ENCODE results near the gene BATF2. TPM values are rescaled to one million over a fixed set of nuclear protein-coding genes. Genes with fewer than 3 reads are reported as not detected.

Gene BATF2
- total and polyA plus RNA-seq, 9 of the 15 experiments (the other 6 are each of a cell fraction or from before 2014, with no cell fraction given): 1.7 to 8.9 (median 6.4) TPM

- FAIRE-seq (no peak), ATAC-seq (no peak), DNase-seq (ENCODE audit: extremely low read depth in 1 of 4, low spot score in 3 of 4) (peak in 1 of 4 experiments; percentile 43)
- no peak overlapping the region for H2AFZ ChIP-seq (ENCODE audit: low read depth, low read length)
- no peak overlapping the region for H3K4me2 ChIP-seq (ENCODE audit: insufficient read depth, low read length)
- BruUV-seq (replicated peaks): no TSS peak
- peak; percentile 39; the same call in 1 of the 2 replicates for TF ChIP-seq MAX (CRISPR knock-in tag; IDR thresholded peaks at IDR 0.05)
- 0 out of 2 replicates have a peak, but pooled peaks have one; percentile 36 for TF ChIP-seq CBFB (CRISPR knock-in tag; IDR thresholded peaks at IDR 0.05)
- peak; percentile 32; the same call in 1 of the 2 replicates for TF ChIP-seq CTBP1 (IDR thresholded peaks at IDR 0.05; ENCODE audit: borderline replicate concordance)
- TF ChIP-seq SP1 (CRISPR knock-in tag; IDR thresholded peaks at IDR 0.05): 0 out of 2 replicates have a peak, but pooled peaks have one; percentile 24
- 0 out of 2 replicates have a peak, but pooled peaks have one; percentile 30 for TF ChIP-seq ZEB2 (IDR thresholded peaks at IDR 0.05)
- TF ChIP-seq BHLHE40 (IDR thresholded peaks at IDR 0.05; ENCODE audit: low read length): 0 out of 2 replicates have a peak, but pooled peaks have one; percentile 9
- TF ChIP-seq DPF2 (IDR thresholded peaks at IDR 0.05): no peak
- 0 out of 2 replicates have a peak, but pooled peaks have one; percentile 11 for TF ChIP-seq STAG1 (CRISPR knock-in tag; IDR thresholded peaks at IDR 0.05; ENCODE audit: borderline replicate concordance)
- TF ChIP-seq USF1 (CRISPR knock-in tag; IDR thresholded peaks at IDR 0.05): 0 out of 2 replicates have a peak, but pooled peaks have one; percentile 21
- no peak for TF ChIP-seq XRCC4 (IDR thresholded peaks at IDR 0.05; ENCODE audit: extremely low read depth, insufficient read depth, insufficient read length)
- TF ChIP-seq, protein P1, sequence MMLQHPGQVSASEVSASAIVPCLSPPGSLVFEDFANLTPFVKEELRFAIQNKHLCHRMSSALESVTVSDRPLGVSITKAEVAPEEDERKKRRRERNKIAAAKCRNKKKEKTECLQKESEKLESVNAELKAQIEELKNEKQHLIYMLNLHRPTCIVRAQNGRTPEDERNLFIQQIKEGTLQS (IDR thresholded peaks at IDR 0.05): peak; percentile 53
- TF ChIP-seq, protein P1 (CRISPR knock-in tag; conservative IDR thresholded peaks at IDR 0.05): no peak
- peak in 2 of 3 experiments; percentile 29 to 33; a peak in 2 of 6 replicates for TF ChIP-seq CTCF (IDR thresholded peaks at IDR 0.05 in 2 of 3, conservative IDR thresholded peaks at IDR 0.05 in 1 of 3; ENCODE audit: insufficient read depth in 2 of 3, low read depth in 1 of 3, low read length in 3 of 3)
- TF ChIP-seq PKNOX1 (IDR thresholded peaks at IDR 0.05): no peak
- TF ChIP-seq ZNF134 (CRISPR knock-in tag; conservative IDR thresholded peaks at IDR 0.05): peak; percentile 66
- 63% methylated on average over 4 of the region's 4 CpGs for whole genome bisulfite sequencing (ENCODE audit: insufficient coverage, low coverage, missing lambda C conversion rate)
- peaks cover 25% of the 10 kb centered on the region for H3K79me2 ChIP-seq (ENCODE audit: control insufficient read depth, insufficient read depth, low read length)
- H3K27ac ChIP-seq (ENCODE audit: extremely low read depth, low read depth, low read length): no peak overlapping the region; the same call in 2 of the 3 replicates
- intact Hi-C loops (cut with micrococcal nuclease) (no loop called here), in situ Hi-C loops (cut with MboI) (no loop called here)
- peaks cover 38% of the 10 kb centered on the region; the same call in 2 of the 3 replicates for H3K36me3 ChIP-seq (ENCODE audit: control insufficient read depth, insufficient read depth, low read length)
- H3K27me3 ChIP-seq (ENCODE audit: control insufficient read depth in 2 of 2, insufficient read depth in 2 of 2, low read length in 2 of 2): no peaks in the 10 kb centered on the region
- ChIA-PET CTCF (ENCODE audit: low intra/inter-chr PET ratio) (no interaction called here), POLR2A (no interaction called here)
- H3K4me3 ChIP-seq: no peak overlapping the region
- peaks cover 10 to 43% of the 10 kb centered on the region in 2 experiments; a peak in 4 of 5 replicates for H3K4me1 ChIP-seq (replicated peaks in 1 of 2; ENCODE audit: control insufficient read depth in 2 of 2, insufficient read depth in 2 of 2, low read length in 2 of 2)
- H3K9me1 ChIP-seq (ENCODE audit: control insufficient read depth, insufficient read depth, low read length): peaks cover 4% of the 10 kb centered on the region
- no peaks in the 10 kb centered on the region for H4K20me1 ChIP-seq (replicated peaks; ENCODE audit: control insufficient read depth, insufficient read depth, low read length)
- H3K9ac ChIP-seq (ENCODE audit: insufficient read depth in 1 of 2, low read depth in 2 of 2, low read length in 2 of 2): peak overlapping the region in 1 of 2 experiments; percentile 1; a peak in 1 of 4 replicates
- H3K9me3 ChIP-seq (replicated peaks; ENCODE audit: control insufficient read depth, insufficient read depth, low read depth, low read length): no peaks in the 10 kb centered on the region; the same call in 1 of the 2 replicates
Measured at GRCh38 chr11:65016705-65017104, 19.9 kb upstream of the BATF2 start.
